Measurements from ENCODE around the gene PSMB7. TPM values are rescaled to one million over a fixed set of nuclear protein-coding genes. Genes with fewer than 3 reads are reported as not detected.

The PSMB7 gene
- total and polyA plus RNA-seq, 2 of the 13 experiments (the other 11 are each of a cell fraction or from before 2014, with no cell fraction given) = 259 to 291 TPM

DNA sequence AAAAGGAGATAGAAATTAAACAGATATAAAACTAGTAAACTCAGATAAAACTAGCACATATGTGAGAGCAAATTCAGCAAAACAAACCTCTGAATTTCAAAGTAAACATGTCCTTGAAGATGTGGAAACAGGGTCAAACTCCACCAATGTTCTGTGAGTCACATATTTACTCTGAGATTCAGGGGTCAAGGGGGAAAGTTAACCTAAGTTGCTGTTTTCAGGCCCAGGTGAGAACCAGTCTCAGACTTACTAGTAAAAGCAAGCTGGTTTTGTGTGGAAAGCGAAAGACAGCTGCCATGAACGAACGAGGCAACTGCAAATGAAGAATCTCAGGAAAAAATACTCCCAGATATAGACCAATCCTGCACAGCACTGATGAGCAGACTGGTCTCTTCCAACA, 29.0 kb downstream of the PSMB7 start (continued):
- TF ChIP-seq, protein P1, sequence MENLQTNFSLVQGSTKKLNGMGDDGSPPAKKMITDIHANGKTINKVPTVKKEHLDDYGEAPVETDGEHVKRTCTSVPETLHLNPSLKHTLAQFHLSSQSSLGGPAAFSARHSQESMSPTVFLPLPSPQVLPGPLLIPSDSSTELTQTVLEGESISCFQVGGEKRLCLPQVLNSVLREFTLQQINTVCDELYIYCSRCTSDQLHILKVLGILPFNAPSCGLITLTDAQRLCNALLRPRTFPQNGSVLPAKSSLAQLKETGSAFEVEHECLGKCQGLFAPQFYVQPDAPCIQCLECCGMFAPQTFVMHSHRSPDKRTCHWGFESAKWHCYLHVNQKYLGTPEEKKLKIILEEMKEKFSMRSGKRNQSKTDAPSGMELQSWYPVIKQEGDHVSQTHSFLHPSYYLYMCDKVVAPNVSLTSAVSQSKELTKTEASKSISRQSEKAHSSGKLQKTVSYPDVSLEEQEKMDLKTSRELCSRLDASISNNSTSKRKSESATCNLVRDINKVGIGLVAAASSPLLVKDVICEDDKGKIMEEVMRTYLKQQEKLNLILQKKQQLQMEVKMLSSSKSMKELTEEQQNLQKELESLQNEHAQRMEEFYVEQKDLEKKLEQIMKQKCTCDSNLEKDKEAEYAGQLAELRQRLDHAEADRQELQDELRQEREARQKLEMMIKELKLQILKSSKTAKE (CRISPR knock-in tag; IDR thresholded peaks at IDR 0.05; ENCODE audit: borderline replicate concordance) = peak; percentile 62; the same call in 1 of the 2 replicates
- TF ChIP-seq, protein P2, sequence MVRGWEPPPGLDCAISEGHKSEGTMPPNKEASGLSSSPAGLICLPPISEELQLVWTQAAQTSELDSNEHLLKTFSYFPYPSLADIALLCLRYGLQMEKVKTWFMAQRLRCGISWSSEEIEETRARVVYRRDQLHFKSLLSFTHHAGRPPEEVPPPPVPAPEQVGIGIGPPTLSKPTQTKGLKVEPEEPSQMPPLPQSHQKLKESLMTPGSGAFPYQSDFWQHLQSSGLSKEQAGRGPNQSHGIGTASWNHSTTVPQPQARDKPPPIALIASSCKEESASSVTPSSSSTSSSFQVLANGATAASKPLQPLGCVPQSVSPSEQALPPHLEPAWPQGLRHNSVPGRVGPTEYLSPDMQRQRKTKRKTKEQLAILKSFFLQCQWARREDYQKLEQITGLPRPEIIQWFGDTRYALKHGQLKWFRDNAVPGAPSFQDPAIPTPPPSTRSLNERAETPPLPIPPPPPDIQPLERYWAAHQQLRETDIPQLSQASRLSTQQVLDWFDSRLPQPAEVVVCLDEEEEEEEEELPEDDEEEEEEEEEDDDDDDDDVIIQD (CRISPR knock-in tag; IDR thresholded peaks at IDR 0.05; ENCODE audit: low read depth) = peak; percentile 81
- TF ChIP-seq ZNF672 (CRISPR knock-in tag; IDR thresholded peaks at IDR 0.05) = no peak
- TF ChIP-seq, protein P3, sequence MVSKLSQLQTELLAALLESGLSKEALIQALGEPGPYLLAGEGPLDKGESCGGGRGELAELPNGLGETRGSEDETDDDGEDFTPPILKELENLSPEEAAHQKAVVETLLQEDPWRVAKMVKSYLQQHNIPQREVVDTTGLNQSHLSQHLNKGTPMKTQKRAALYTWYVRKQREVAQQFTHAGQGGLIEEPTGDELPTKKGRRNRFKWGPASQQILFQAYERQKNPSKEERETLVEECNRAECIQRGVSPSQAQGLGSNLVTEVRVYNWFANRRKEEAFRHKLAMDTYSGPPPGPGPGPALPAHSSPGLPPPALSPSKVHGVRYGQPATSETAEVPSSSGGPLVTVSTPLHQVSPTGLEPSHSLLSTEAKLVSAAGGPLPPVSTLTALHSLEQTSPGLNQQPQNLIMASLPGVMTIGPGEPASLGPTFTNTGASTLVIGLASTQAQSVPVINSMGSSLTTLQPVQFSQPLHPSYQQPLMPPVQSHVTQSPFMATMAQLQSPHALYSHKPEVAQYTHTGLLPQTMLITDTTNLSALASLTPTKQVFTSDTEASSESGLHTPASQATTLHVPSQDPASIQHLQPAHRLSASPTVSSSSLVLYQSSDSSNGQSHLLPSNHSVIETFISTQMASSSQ (IDR thresholded peaks at IDR 0.05; ENCODE audit: low read depth) = peak; percentile 50
- TF ChIP-seq, protein P3 (CRISPR knock-in tag; IDR thresholded peaks at IDR 0.05; ENCODE audit: borderline replicate concordance) = peak; percentile 74; the same call in 1 of the 2 replicates
- TF ChIP-seq ZNF234 (CRISPR knock-in tag; conservative IDR thresholded peaks at IDR 0.05) = no peak
- TF ChIP-seq, protein P4, sequence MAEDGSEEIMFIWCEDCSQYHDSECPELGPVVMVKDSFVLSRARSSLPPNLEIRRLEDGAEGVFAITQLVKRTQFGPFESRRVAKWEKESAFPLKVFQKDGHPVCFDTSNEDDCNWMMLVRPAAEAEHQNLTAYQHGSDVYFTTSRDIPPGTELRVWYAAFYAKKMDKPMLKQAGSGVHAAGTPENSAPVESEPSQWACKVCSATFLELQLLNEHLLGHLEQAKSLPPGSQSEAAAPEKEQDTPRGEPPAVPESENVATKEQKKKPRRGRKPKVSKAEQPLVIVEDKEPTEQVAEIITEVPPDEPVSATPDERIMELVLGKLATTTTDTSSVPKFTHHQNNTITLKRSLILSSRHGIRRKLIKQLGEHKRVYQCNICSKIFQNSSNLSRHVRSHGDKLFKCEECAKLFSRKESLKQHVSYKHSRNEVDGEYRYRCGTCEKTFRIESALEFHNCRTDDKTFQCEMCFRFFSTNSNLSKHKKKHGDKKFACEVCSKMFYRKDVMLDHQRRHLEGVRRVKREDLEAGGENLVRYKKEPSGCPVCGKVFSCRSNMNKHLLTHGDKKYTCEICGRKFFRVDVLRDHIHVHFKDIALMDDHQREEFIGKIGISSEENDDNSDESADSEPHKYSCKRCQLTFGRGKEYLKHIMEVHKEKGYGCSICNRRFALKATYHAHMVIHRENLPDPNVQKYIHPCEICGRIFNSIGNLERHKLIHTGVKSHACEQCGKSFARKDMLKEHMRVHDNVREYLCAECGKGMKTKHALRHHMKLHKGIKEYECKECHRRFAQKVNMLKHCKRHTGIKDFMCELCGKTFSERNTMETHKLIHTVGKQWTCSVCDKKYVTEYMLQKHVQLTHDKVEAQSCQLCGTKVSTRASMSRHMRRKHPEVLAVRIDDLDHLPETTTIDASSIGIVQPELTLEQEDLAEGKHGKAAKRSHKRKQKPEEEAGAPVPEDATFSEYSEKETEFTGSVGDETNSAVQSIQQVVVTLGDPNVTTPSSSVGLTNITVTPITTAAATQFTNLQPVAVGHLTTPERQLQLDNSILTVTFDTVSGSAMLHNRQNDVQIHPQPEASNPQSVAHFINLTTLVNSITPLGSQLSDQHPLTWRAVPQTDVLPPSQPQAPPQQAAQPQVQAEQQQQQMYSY (CRISPR knock-in tag; IDR thresholded peaks at IDR 0.05) = no peak
- no peak for TF ChIP-seq AGO1 (IDR thresholded peaks at IDR 0.05; ENCODE audit: low read depth, low read length, poor library complexity, severe bottlenecking)
- TF ChIP-seq ZFP41 (CRISPR knock-in tag; IDR thresholded peaks at IDR 0.05; ENCODE audit: borderline replicate concordance) = no peak
- TF ChIP-seq TSC22D2 (CRISPR knock-in tag; IDR thresholded peaks at IDR 0.05; ENCODE audit: borderline replicate concordance) = peak; percentile 54; the same call in 1 of the 2 replicates
- no peak for TF ChIP-seq ZNF3 (CRISPR knock-in tag; IDR thresholded peaks at IDR 0.05)
- TF ChIP-seq GATAD1 (CRISPR knock-in tag; IDR thresholded peaks at IDR 0.05) = peak; percentile 67; the same call in 1 of the 2 replicates
- no peak for TF ChIP-seq PLRG1 (conservative IDR thresholded peaks at IDR 0.05)
- TF ChIP-seq NFYC (CRISPR knock-in tag; IDR thresholded peaks at IDR 0.05) = peak; percentile 52; the same call in 1 of the 2 replicates
- no peak for TF ChIP-seq GLI4 (CRISPR knock-in tag; IDR thresholded peaks at IDR 0.05; ENCODE audit: borderline replicate concordance)
- no peak for TF ChIP-seq PHB2 (IDR thresholded peaks at IDR 0.05; ENCODE audit: partially characterized antibody)
- TF ChIP-seq, protein P5, sequence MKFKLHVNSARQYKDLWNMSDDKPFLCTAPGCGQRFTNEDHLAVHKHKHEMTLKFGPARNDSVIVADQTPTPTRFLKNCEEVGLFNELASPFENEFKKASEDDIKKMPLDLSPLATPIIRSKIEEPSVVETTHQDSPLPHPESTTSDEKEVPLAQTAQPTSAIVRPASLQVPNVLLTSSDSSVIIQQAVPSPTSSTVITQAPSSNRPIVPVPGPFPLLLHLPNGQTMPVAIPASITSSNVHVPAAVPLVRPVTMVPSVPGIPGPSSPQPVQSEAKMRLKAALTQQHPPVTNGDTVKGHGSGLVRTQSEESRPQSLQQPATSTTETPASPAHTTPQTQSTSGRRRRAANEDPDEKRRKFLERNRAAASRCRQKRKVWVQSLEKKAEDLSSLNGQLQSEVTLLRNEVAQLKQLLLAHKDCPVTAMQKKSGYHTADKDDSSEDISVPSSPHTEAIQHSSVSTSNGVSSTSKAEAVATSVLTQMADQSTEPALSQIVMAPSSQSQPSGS (CRISPR knock-in tag; IDR thresholded peaks at IDR 0.05) = peak; percentile 90
- TF ChIP-seq ZNF329 (CRISPR knock-in tag; IDR thresholded peaks at IDR 0.05; ENCODE audit: low read depth) = no peak
